Caco-2 (cell line): ENCODE measurements around the gene HTR3B. TPM values are rescaled to one million over a fixed set of nuclear protein-coding genes. Genes with fewer than 3 reads are reported as not detected.

Experiments
- BruUV-seq: library from RNA; stranded (reverse); fragments of 400-500 nt; replicated peaks from 2 replicates; lab custom pipeline; 2021; lab: Mats Ljungman, UMichigan
- CTCF ChIA-PET: fragments of 300-600 bp; sonication (Branson Sonifier 250); formaldehyde crosslinking; loops from one replicate; lab custom pipeline; 2022; ENCODE audit warnings: antibody characterized with exemption; lab: Charles Lee
- POLR2A ChIA-PET: fragments of 300-600 bp; sonication (Branson Sonifier 250); formaldehyde crosslinking; loops from one replicate; lab custom pipeline; 2022; ENCODE audit warnings: antibody characterized with exemption; lab: Charles Lee
- DNase-seq, 2 experiments: peaks; one replicate each; pipeline versions ENCODE4 v3.0.0 to v3.0.0-alpha.2; 2020 to 2022
- H3K27me3 ChIP-seq: replicated peaks from 2 replicates; pipeline ENCODE4 v1.6.0; 2011; ENCODE audit warnings: low read length; ENCODE audit not compliant: control insufficient read depth, insufficient read depth
- H3K36me3 ChIP-seq: 2 replicates; pipeline ENCODE4 v1.5.1; 2011; ENCODE audit warnings: low read length; ENCODE audit not compliant: control insufficient read depth, insufficient read depth
- H3K4me1 ChIP-seq: fragments of 250-450 bp; sonication (Bioruptor Pico); 2 replicates; pipeline ENCODE4 v1.5.1; 2020; ENCODE audit warnings: mild to moderate bottlenecking
- H3K4me3 ChIP-seq: 2 replicates; pipeline ENCODE4 v1.5.1; 2011; ENCODE audit warnings: low read depth, mild to moderate bottlenecking, control low read depth, low read length
- H3K9me3 ChIP-seq: fragments of 250-450 bp; sonication (Bioruptor Pico); 2 replicates; pipeline ENCODE4 v1.5.1; 2020; ENCODE audit warnings: mild to moderate bottlenecking, moderate library complexity
- H3K27ac Mint-ChIP-seq: one replicate; pipeline ENCODE4 v1.8.0; 2022; ENCODE audit warnings: mixed read lengths; ENCODE audit not compliant: unreplicated experiment
- H3K27me3 Mint-ChIP-seq: one replicate; pipeline ENCODE4 v1.8.0; 2022; ENCODE audit warnings: mixed read lengths; ENCODE audit not compliant: insufficient read depth, unreplicated experiment
- H3K36me3 Mint-ChIP-seq: one replicate; pipeline ENCODE4 v1.8.0; 2022; ENCODE audit warnings: mild to moderate bottlenecking, mixed read lengths; ENCODE audit not compliant: insufficient read depth, unreplicated experiment
- H3K4me1 Mint-ChIP-seq: one replicate; pipeline ENCODE4 v1.8.0; 2022; ENCODE audit warnings: low read depth, mixed read lengths; ENCODE audit not compliant: unreplicated experiment
- H3K4me3 Mint-ChIP-seq: one replicate; pipeline ENCODE4 v1.8.0; 2022; ENCODE audit warnings: mild to moderate bottlenecking, moderate library complexity, mixed read lengths; ENCODE audit not compliant: unreplicated experiment
- H3K9me3 Mint-ChIP-seq: one replicate; pipeline ENCODE4 v1.8.0; 2022; ENCODE audit warnings: mixed read lengths; ENCODE audit not compliant: unreplicated experiment
- CTCF ChIP-seq, 2 experiments: fragments of 200-600 bp in 1 of 2; IDR thresholded peaks; 1 replicate in 1 of 2; 2 replicates in 1 of 2; pipeline versions ENCODE4 v1.5.1 to v1.8.0; 2011 to 2022; ENCODE audit warnings: antibody characterized with exemption in 1 of 2, control low read depth in 1 of 2, inconsistent platforms in 1 of 2, low read depth in 1 of 2, low read length in 1 of 2, mild to moderate bottlenecking in 1 of 2, moderate library complexity in 1 of 2; ENCODE audit not compliant: insufficient read depth in 1 of 2, severe bottlenecking in 1 of 2, unreplicated experiment in 1 of 2
- intact Hi-C: fragments of 100-400 bp; cut with micrococcal nuclease; formaldehyde crosslinking; loops from one replicate; pipeline ENCODE4 v1.10.0; 2022; ENCODE audit not compliant: unreplicated experiment
- total RNA-seq: library from RNA; stranded (reverse); gene quantifications from 2 replicates; pipeline ENCODE4 v1.2.3, GENCODE V29; 2022

Gene HTR3B
- total RNA-seq, 1 experiment from 2014 or later = not detected

GRCh38 chr11:113980785-113981184 lies 76.2 kb downstream of the HTR3B start:
- intact Hi-C loops = no loop called here
- Histone ChIP-seq H3K36me3 (no peaks in the 10 kb centered on the region), H3K4me1 (no peaks in the 10 kb centered on the region), H3K4me3 (no peak overlapping the region), H3K9me3 (no peaks in the 10 kb centered on the region), H3K27me3 (peaks cover 9% of the 10 kb centered on the region)
- no peak for TF ChIP-seq CTCF (IDR thresholded peaks at IDR 0.05; ENCODE audit: insufficient read depth in 1 of 2, low read depth in 1 of 2, low read length in 1 of 2, severe bottlenecking in 1 of 2, unreplicated experiment in 1 of 2)
- H3K4me3 Mint-ChIP-seq = no peak overlapping the region
- H3K27me3 Mint-ChIP-seq = peaks cover 40% of the 10 kb centered on the region
- H3K9me3 Mint-ChIP-seq = no peaks in the 10 kb centered on the region
- CTCF ChIA-PET = no interaction called here
- no TSS peak for BruUV-seq
- no peaks in the 10 kb centered on the region for H3K36me3 Mint-ChIP-seq
- no peaks in the 10 kb centered on the region for H3K4me1 Mint-ChIP-seq
- DNase-seq = no peak
- POLR2A ChIA-PET = no interaction called here
- H3K27ac Mint-ChIP-seq = no peak overlapping the region

GRCh38 chr11:113982306-113982705 lies 77.7 kb downstream of the HTR3B start:
- no peak overlapping the region for H3K27ac Mint-ChIP-seq

GRCh38 chr11:113984781-113985180 lies 80.2 kb downstream of the HTR3B start:
- ChIA-PET CTCF (interaction anchor here (1.5 kb wide), 1 partner anchor 89 kb away, joined by 6 read pairs; no protein-coding TSS in a partner anchor), POLR2A (no interaction called here)
- H3K9me3 ChIP-seq = no peaks in the 10 kb centered on the region
- H3K4me1 ChIP-seq = no peaks in the 10 kb centered on the region
- H3K4me3 ChIP-seq = no peak overlapping the region
- peaks cover 7% of the 10 kb centered on the region for H3K27me3 ChIP-seq
- H3K27ac Mint-ChIP-seq = no peak overlapping the region
- TF ChIP-seq CTCF (IDR thresholded peaks at IDR 0.05; ENCODE audit: insufficient read depth in 1 of 2, low read depth in 1 of 2, low read length in 1 of 2, severe bottlenecking in 1 of 2, unreplicated experiment in 1 of 2) = no peak
- DNase-seq = no peak
- no peak overlapping the region for H3K4me3 Mint-ChIP-seq
- intact Hi-C loops = no loop called here
- peaks cover 39% of the 10 kb centered on the region for H3K27me3 Mint-ChIP-seq
- no TSS peak for BruUV-seq
- no peaks in the 10 kb centered on the region for H3K9me3 Mint-ChIP-seq
- H3K36me3 Mint-ChIP-seq = no peaks in the 10 kb centered on the region
- H3K4me1 Mint-ChIP-seq = no peaks in the 10 kb centered on the region
- no peaks in the 10 kb centered on the region for H3K36me3 ChIP-seq

More at GRCh38 chr11:113982306-113982705, 77.7 kb downstream of the HTR3B start:
- H3K4me3 ChIP-seq = no peak overlapping the region
- H3K27me3 ChIP-seq = peaks cover 9% of the 10 kb centered on the region
- Mint-ChIP-seq H3K9me3 (no peaks in the 10 kb centered on the region), H3K36me3 (no peaks in the 10 kb centered on the region), H3K4me1 (no peaks in the 10 kb centered on the region), H3K4me3 (no peak overlapping the region), H3K27me3 (peaks cover 43% of the 10 kb centered on the region)
- no peaks in the 10 kb centered on the region for H3K9me3 ChIP-seq
- H3K36me3 ChIP-seq = no peaks in the 10 kb centered on the region
- intact Hi-C loops = no loop called here
- TF ChIP-seq CTCF (IDR thresholded peaks at IDR 0.05; ENCODE audit: insufficient read depth in 1 of 2, low read depth in 1 of 2, low read length in 1 of 2, severe bottlenecking in 1 of 2, unreplicated experiment in 1 of 2) = no peak
- no peaks in the 10 kb centered on the region for H3K4me1 ChIP-seq
- BruUV-seq = no TSS peak
- CTCF ChIA-PET = no interaction called here
- DNase-seq = no peak
- POLR2A ChIA-PET = no interaction called here
